Adrenal gland (tissue), 5 donors: ENCODE results near the gene LAMB1.

Experiments
- CTCF ChIP-seq, 6 experiments: fragments of 450-650 bp in 4 of 6; fragments of 200-600 bp in 2 of 6; sonication (generic) in 1 of 6; IDR thresholded peaks; 1 replicate in 5 of 6; 2 replicates in 1 of 6; pipeline versions ENCODE4 v1.5.1 to v1.8.0; 2016 to 2021; ENCODE audit warnings: antibody characterized with exemption in 6 of 6, mild to moderate bottlenecking in 2 of 6, moderate library complexity in 1 of 6
- POLR2A ChIP-seq, 2 donors: fragments of 450-650 bp; IDR thresholded peaks; one replicate each; pipeline ENCODE4 v1.6.1; 2017; ENCODE audit warnings: antibody characterized with exemption in 2 of 2, mild to moderate bottlenecking in 2 of 2, moderate library complexity in 1 of 2
- donor health status: DM: no; HTN: no; CAD: no.

GRCh38 chr7:107958764-107959526, 44.0 kb downstream of the LAMB1 start:
- TF ChIP-seq POLR2A (IDR thresholded peaks at IDR 0.05) (no peak), CTCF (IDR thresholded peaks at IDR 0.05) (no peak)
